GM12878 (cell line): ENCODE measurements around the gene ANKS1A.

Experiments used
- ASH2L ChIP-seq: fragments of 300-600, 200-600 bp; sonication (generic); IDR thresholded peaks from 2 replicates; pipeline ENCODE4 v1.6.1; 2017; ENCODE audit warnings: low read depth, mild to moderate bottlenecking, borderline replicate concordance
- CEBPB ChIP-seq, 2 experiments: fragments of 150-350 bp in 1 of 2; IDR thresholded peaks; 2 replicates each; pipeline ENCODE4 v1.6.1; 2012 to 2014; ENCODE audit warnings: low read depth in 2 of 2, low read length in 2 of 2, borderline replicate concordance in 1 of 2, inconsistent platforms in 1 of 2
- CREB1 ChIP-seq: IDR thresholded peaks from 2 replicates; pipeline ENCODE4 v1.6.1; 2012; ENCODE audit warnings: low read depth, mild to moderate bottlenecking, inconsistent platforms
- CTCF ChIP-seq, 3 experiments: IDR thresholded peaks in 2 of 3; conservative IDR thresholded peaks in 1 of 3; 2 replicates each; pipeline ENCODE4 v1.5.1; 2011; ENCODE audit warnings: low read depth in 3 of 3, low read length in 3 of 3, mild to moderate bottlenecking in 3 of 3, control low read depth in 2 of 3, moderate library complexity in 2 of 3, inconsistent platforms in 1 of 3, mixed read lengths in 1 of 3; ENCODE audit not compliant: control insufficient read depth in 2 of 3, insufficient read depth in 1 of 3; ENCODE audit errors: extremely low read depth in 1 of 3
- LARP7 ChIP-seq: fragments of 450-650 bp; IDR thresholded peaks from 2 replicates; pipeline ENCODE4 v1.6.1; 2017; ENCODE audit warnings: mild to moderate bottlenecking
- POLR2A ChIP-seq: IDR thresholded peaks from 2 replicates; pipeline ENCODE4 v1.6.1; 2011; ENCODE audit warnings: low read depth, mild to moderate bottlenecking, low read length
- RAD21 ChIP-seq: IDR thresholded peaks from 2 replicates; pipeline ENCODE4 v1.6.1; 2011; ENCODE audit warnings: mild to moderate bottlenecking, low read depth, low read length, moderate library complexity; ENCODE audit not compliant: insufficient read depth
- SUPT20H ChIP-seq: IDR thresholded peaks from 2 replicates; pipeline ENCODE4 v1.6.1; 2011; ENCODE audit warnings: low read depth, mild to moderate bottlenecking, low read length, moderate library complexity, borderline replicate concordance; ENCODE audit not compliant: control insufficient read depth
- SUZ12 ChIP-seq: fragments of 200-600 bp; sonication (generic); IDR thresholded peaks from one replicate; pipeline ENCODE4 v1.6.1; 2018; ENCODE audit warnings: antibody characterized with exemption, mild to moderate bottlenecking; ENCODE audit not compliant: unreplicated experiment
- TCF12 ChIP-seq: IDR thresholded peaks from 2 replicates; pipeline ENCODE4 v1.6.1; 2011; ENCODE audit warnings: low read depth, mild to moderate bottlenecking, low read length

GRCh38 chr6:34909320-34909883 is 20.3 kb downstream of the ANKS1A start:
- TF ChIP-seq CEBPB (IDR thresholded peaks at IDR 0.05; ENCODE audit: borderline replicate concordance in 1 of 2, low read depth in 2 of 2, low read length in 2 of 2) (no peak), ASH2L (no peak), CREB1 (no peak), CTCF (IDR thresholded peaks at IDR 0.05 in 2 of 3, conservative IDR thresholded peaks at IDR 0.05 in 1 of 3; ENCODE audit: control insufficient read depth in 2 of 3, extremely low read depth in 1 of 3, insufficient read depth in 1 of 3, low read depth in 3 of 3, low read length in 3 of 3) (no peak), TCF12 (no peak), SUPT20H (no peak), LARP7 (no peak), SUZ12 (no peak), RAD21 (no peak), POLR2A (no peak)
